Ectodermal cell (in vitro differentiated cells): ENCODE data around the gene PITX1.

Experiments used
- H3K27ac ChIP-seq: 2 replicates; pipeline ENCODE4 v1.7.0; 2013; ENCODE audit warnings: mild to moderate bottlenecking, low read depth, low read length; ENCODE audit not compliant: insufficient read depth, poor library complexity, severe bottlenecking
- H3K27me3 ChIP-seq: 2 replicates; pipeline ENCODE4 v1.7.0; 2013; ENCODE audit warnings: mild to moderate bottlenecking, low read length; ENCODE audit not compliant: insufficient read depth, control insufficient read depth, poor library complexity, severe bottlenecking
- H3K36me3 ChIP-seq: one replicate; pipeline ENCODE4 v1.7.0; 2013; ENCODE audit warnings: low read length; ENCODE audit not compliant: control insufficient read depth, insufficient read depth
- H3K4me1 ChIP-seq: one replicate; pipeline ENCODE4 v1.7.0; 2013; ENCODE audit warnings: low read length; ENCODE audit not compliant: control insufficient read depth, insufficient read depth
- H3K4me3 ChIP-seq: 2 replicates; pipeline ENCODE4 v1.7.0; 2013; ENCODE audit warnings: low read depth, low read length, control low read depth; ENCODE audit not compliant: insufficient read depth
- H3K9me3 ChIP-seq: 2 replicates; pipeline ENCODE4 v1.7.0; 2013; ENCODE audit warnings: mild to moderate bottlenecking, low read length, moderate library complexity; ENCODE audit not compliant: control insufficient read depth
- WGBS, 2 experiments: methylation state at CpG; one replicate each; pipeline ENCODE4 v1.1.7; 2013; ENCODE audit warnings: missing lambda C conversion rate in 2 of 2; 5-methylcytosine and 5-hydroxymethylcytosine counted together

PITX1 gene

DNA sequence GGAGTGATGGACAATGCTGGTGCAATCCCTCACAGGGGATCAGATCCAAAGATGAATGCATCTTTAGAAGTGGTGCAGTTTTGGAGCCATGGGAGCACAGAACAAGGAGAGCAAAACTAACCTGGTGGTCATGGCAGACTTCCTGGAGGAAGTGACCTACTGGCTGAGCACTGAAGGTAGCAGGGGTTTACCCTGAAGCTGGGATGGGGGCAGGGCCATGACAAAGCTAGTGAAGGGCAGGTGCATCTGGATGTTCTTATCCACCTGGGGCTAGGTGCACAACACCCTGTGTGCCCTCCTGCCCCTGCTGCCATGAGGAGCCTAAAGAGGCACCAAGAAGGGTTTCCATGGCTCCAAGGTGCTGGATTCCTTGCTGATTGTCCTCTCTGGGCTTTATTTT is 11.5 kb upstream of the PITX1 start:
- H3K36me3 ChIP-seq, result no peaks in the 10 kb centered on the region
- H3K4me3 ChIP-seq, result no peak overlapping the region
- H3K27me3 ChIP-seq, result peaks cover 86% of the 10 kb centered on the region
- H3K9me3 ChIP-seq, result no peaks in the 10 kb centered on the region
- H3K27ac ChIP-seq, result no peak overlapping the region
- peaks cover 12% of the 10 kb centered on the region for H3K4me1 ChIP-seq

- H3K9me3 ChIP-seq, result no peaks in the 10 kb centered on the region
- H3K27ac ChIP-seq, result no peak overlapping the region
- H3K4me3 ChIP-seq, result no peak overlapping the region
- H3K36me3 ChIP-seq, result no peaks in the 10 kb centered on the region
- H3K27me3 ChIP-seq, result peaks cover 95% of the 10 kb centered on the region
- WGBS, 2 experiments, result 79 to 93% methylated on average over 1 of the region's 1 CpG
- peaks cover 13% of the 10 kb centered on the region for H3K4me1 ChIP-seq
Observed at GRCh38 chr5:135042595-135042994, 8.6 kb upstream of the PITX1 start.

DNA sequence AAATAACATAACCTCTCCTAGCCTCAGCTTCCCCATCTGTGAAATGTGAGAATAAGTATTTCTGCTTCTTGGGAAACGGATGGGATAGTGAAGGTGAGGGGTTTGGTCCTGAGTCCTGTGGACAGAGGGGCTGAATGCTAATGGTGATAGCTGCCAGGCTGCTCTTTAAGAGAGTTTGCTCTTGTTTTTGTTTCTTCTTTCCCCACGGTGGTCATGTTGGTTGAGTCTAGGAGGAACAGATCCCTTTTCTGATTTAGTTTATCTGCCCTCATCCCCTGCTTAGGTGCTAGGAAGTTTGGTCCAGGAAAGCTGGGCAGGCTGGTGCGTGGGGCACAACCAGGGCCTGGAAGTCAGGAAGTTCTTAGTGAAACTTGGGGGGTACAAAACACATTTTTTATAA is 7.7 kb upstream of the PITX1 start:
- 43 to 57% methylated on average over 3 of the region's 3 CpGs for WGBS, 2 experiments
- no peak overlapping the region for H3K4me3 ChIP-seq
- no peaks in the 10 kb centered on the region for H3K36me3 ChIP-seq
- H3K27ac ChIP-seq, result no peak overlapping the region
- H3K27me3 ChIP-seq, result peaks cover 99% of the 10 kb centered on the region
- no peaks in the 10 kb centered on the region for H3K9me3 ChIP-seq
- peaks cover 13% of the 10 kb centered on the region for H3K4me1 ChIP-seq

GRCh38 chr5:135041145-135041587 is 7.1 kb upstream of the PITX1 start:
- Histone ChIP-seq H3K27ac (no peak overlapping the region), H3K36me3 (no peaks in the 10 kb centered on the region), H3K4me3 (no peak overlapping the region), H3K9me3 (no peaks in the 10 kb centered on the region), H3K27me3 (peaks cover 100% of the 10 kb centered on the region), H3K4me1 (peaks cover 13% of the 10 kb centered on the region)
- whole genome bisulfite sequencing, 2 experiments, result 10 to 15% methylated on average over 12 of the region's 12 CpGs

- Histone ChIP-seq H3K9me3 (no peaks in the 10 kb centered on the region), H3K36me3 (no peaks in the 10 kb centered on the region), H3K27me3 (peaks cover 100% of the 10 kb centered on the region), H3K4me3 (no peak overlapping the region), H3K4me1 (peaks cover 13% of the 10 kb centered on the region), H3K27ac (no peak overlapping the region)
- WGBS, 2 experiments, result 1 to 2% methylated on average over 51 of the region's 51 CpGs
Observed at GRCh38 chr5:135040333-135041144, 6.5 kb upstream of the PITX1 start.

DNA sequence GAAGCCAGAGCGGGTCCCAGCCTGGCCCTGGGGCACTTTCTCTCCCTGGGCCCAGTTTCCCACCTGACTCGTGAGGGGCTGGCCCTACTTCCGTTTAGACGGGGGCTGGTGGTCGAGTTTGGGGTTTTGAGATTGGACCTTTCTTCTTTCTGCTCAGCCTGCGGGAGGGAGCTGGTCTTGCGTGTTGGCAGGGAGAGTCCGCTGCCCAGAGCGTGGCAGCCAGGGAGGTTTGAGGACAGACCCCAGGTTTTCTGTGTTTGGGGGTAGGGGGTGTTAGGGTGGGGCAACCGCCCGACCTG is 6.0 kb upstream of the PITX1 start:
- Histone ChIP-seq H3K4me1 (peaks cover 13% of the 10 kb centered on the region), H3K36me3 (no peaks in the 10 kb centered on the region), H3K4me3 (peak overlapping the region; percentile 17), H3K27ac (no peak overlapping the region), H3K27me3 (peaks cover 100% of the 10 kb centered on the region), H3K9me3 (no peaks in the 10 kb centered on the region)
- WGBS, 2 experiments, result 1 to 3% methylated on average over 11 of the region's 11 CpGs

DNA sequence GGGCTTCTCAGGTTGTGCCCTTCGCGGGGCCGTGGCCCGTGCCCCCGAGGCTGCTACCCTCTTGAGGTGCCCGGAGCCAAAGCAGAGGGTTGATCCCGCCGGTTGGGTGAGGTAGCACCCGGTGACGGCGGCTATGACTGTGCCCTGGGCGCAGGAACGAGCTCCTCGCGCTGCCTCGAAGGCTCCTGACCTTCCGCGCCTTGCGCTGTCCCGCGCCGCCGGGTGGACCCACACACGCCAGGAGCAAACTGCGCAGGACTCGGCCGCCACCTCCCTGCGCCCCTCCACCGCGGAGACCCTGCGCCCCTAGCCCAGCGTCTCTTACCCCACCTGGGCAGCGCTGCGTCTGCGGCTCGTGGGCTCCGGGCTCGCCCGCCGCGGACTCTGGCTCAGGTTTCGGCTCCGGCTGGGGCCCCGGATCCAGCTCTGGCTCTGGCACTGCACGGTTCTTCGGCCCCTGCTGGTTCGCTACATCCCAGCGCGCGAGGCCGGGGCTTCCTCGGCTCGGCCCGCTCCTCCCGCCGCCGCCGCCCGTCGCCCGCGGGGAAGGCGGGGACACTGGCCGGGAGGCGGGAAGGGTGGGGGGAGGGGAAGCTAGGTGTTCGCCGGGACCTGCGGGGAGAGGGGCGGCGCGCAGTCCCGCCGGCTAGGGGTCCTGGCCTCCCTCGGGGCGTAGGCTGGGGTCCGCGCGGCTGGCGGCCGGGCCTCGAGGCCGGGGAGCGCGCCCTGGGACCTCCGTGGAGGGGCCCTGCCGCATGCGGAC is 5.4 kb upstream of the PITX1 start:
- Histone ChIP-seq H3K27me3 (peaks cover 100% of the 10 kb centered on the region), H3K27ac (no peak overlapping the region), H3K9me3 (no peaks in the 10 kb centered on the region), H3K36me3 (no peaks in the 10 kb centered on the region), H3K4me1 (peaks cover 17% of the 10 kb centered on the region), H3K4me3 (peak overlapping the region; percentile 17)
- WGBS, 2 experiments, result 1% methylated on average over 87 of the region's 87 CpGs

DNA sequence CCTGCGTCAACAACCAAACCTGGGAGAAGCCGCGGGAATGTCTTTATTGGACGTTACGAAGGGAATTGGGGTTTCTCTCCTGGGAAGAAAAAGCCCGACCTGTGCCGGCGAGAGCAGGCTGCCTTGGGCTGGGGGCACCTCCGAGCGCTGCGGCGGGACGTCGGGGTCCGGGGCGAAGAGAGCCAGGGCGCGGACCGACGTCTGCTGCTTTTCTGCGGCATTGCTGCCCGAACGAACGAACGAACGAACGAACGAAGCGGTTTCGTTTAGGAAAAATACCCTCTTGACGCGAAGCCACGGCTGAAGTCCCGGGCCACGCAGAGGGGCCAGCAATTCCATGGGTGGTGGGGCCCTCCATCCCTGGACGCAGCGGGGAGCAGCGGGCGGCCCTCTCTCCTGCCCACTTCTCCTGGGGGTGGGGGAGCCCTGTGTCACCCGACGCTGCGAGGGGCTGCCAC is 4.8 kb upstream of the PITX1 start:
- H3K27me3 ChIP-seq, result peaks cover 100% of the 10 kb centered on the region
- WGBS, 2 experiments, result 2 to 3% methylated on average over 42 of the region's 42 CpGs
- no peaks in the 10 kb centered on the region for H3K36me3 ChIP-seq
- H3K9me3 ChIP-seq, result no peaks in the 10 kb centered on the region
- H3K4me3 ChIP-seq, result no peak overlapping the region
- no peak overlapping the region for H3K27ac ChIP-seq
- H3K4me1 ChIP-seq, result peaks cover 17% of the 10 kb centered on the region

DNA sequence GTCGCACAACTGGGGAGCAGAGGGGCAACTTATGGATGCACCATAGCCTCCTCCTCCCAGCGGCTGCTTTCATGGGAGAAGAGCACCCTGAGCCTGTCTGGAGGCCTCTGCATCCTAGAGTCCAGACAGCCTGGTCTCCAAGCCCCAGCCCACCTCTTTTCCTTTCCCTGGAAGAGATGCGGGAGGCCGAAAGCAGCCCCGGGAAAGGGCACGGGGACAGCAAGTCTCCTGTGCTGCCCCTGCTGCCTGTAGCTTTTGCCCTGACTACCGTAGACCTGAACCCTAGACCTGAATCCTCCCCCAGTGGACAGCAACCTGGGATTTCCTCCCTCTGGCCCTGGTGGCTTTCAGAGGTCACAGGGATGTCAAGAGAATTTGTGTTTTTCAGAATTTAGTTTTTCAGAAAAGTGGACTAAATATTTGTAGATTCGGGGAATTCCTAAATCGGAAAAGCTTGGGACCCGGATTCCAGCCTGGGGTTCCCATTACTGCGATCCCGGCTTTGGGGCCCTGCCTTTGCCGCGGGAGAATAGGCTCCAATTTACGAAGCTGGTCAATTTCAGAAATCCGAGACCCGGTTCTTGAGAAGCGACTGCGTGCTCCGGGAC is 4.3 kb upstream of the PITX1 start:
- peaks cover 21% of the 10 kb centered on the region for H3K4me1 ChIP-seq
- no peaks in the 10 kb centered on the region for H3K9me3 ChIP-seq
- H3K27me3 ChIP-seq, result peaks cover 100% of the 10 kb centered on the region
- no peak overlapping the region for H3K4me3 ChIP-seq
- 11% methylated on average over 20 of the region's 20 CpGs for WGBS, 2 experiments
- no peaks in the 10 kb centered on the region for H3K36me3 ChIP-seq
- no peak overlapping the region for H3K27ac ChIP-seq

DNA sequence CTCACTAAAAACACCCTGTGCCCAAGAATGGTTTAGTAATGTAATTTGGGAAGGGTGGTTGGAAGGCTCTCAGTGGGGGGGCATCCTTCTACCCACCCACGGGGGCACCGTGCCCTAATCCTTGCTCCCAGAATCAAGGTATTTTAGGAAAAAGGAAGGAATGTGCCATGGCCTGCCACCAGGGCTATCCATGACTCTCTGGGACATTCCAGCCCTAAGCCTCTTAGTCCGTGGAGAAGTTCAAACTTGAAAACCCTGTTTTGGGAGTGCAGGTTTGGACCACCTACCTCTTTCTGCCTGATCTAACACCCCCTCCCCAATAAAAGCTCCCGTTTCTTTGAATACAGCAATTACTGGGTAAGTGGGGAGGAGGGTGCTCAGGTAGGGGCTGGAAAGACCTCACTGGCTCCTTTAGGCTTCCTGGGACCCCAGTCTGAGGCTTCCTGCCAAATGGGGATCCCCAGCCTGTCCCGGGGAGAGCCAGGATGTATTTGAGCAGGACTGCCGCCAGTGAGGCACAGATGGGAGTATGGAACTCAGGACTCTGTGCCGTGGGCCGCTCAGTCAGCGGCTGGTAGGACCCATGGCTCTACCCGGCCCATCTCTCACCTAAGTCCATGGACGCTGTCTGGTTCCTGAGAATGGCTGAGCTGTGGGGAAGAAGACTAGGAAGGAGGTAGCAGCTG is 3.6 kb upstream of the PITX1 start:
- Histone ChIP-seq H3K4me1 (peaks cover 26% of the 10 kb centered on the region), H3K36me3 (no peaks in the 10 kb centered on the region), H3K9me3 (no peaks in the 10 kb centered on the region), H3K27ac (no peak overlapping the region), H3K4me3 (no peak overlapping the region), H3K27me3 (peaks cover 100% of the 10 kb centered on the region)
- 14 to 16% methylated on average over 10 to 11 of the region's 11 CpGs for WGBS, 2 experiments
